GM12878 (cell line): ENCODE measurements around the gene CHD5. TPM values are rescaled to one million over a fixed set of nuclear protein-coding genes. Genes with fewer than 3 reads are reported as not detected.

Experiments
- ATAC-seq: fragments of 200-7000 bp; cut with Tn5 transposase; 3 replicates; pipeline ENCODE4 v1.9.1; 2020; ENCODE audit warnings: mild to moderate bottlenecking, moderate library complexity
- BruUV-seq: library from RNA; stranded (reverse); fragments of 400-500 nt; replicated peaks from 2 replicates; lab custom pipeline; 2021; lab: Mats Ljungman, UMichigan
- CTCF ChIA-PET: fragments of 300-600 bp; sonication (Branson Sonifier 250); formaldehyde crosslinking; extraction: SDS; loops from one replicate; lab custom pipeline; 2021; ENCODE audit warnings: inconsistent platforms; lab: Yijun Ruan, JAX
- POLR2A ChIA-PET: fragments of 350-600 bp; formaldehyde crosslinking; extraction: SDS; loops from one replicate; lab custom pipeline; 2021; ENCODE audit warnings: inconsistent platforms; lab: Charles Lee
- RAD21 ChIA-PET: fragments of 300-600 bp; sonication (Branson Sonifier 250); formaldehyde crosslinking; loops from one replicate; lab custom pipeline; 2023; ENCODE audit warnings: antibody characterized with exemption; ENCODE audit not compliant: unreplicated experiment; lab: Charles Lee
- SMC1A ChIA-PET: fragments of 300-600 bp; sonication (Branson Sonifier 250); formaldehyde crosslinking; loops from one replicate; lab custom pipeline; 2023; ENCODE audit not compliant: unreplicated experiment, uncharacterized antibody; lab: Charles Lee
- DNase-seq: peaks from one replicate; pipeline ENCODE4 v3.0.0-alpha.2; 2011; ENCODE audit warnings: low read depth, low spot score
- FAIRE-seq: peaks from 3 replicates; lab custom pipeline; 2011; peaks lifted over from hg19 to GRCh38; lab: Jason Lieb, UNC
- H2AFZ ChIP-seq: 2 replicates; pipeline ENCODE4 v1.6.0; 2011; ENCODE audit warnings: low read depth, low read length, control low read depth; ENCODE audit not compliant: control insufficient read depth
- H3K27ac ChIP-seq: 2 replicates; pipeline ENCODE4 v1.5.1; 2011; ENCODE audit warnings: control low read depth; ENCODE audit not compliant: control insufficient read depth, insufficient read depth
- H3K27me3 ChIP-seq, 2 experiments: replicated peaks in 1 of 2; 2 replicates each; pipeline versions ENCODE4 v1.6.0 to v1.6.1; 2011; ENCODE audit warnings: low read length in 1 of 2; ENCODE audit not compliant: control insufficient read depth in 2 of 2, insufficient read depth in 2 of 2
- H3K36me3 ChIP-seq, 2 experiments: 2 replicates each; pipeline ENCODE4 v1.5.1; 2011; ENCODE audit warnings: low read length in 1 of 2; ENCODE audit not compliant: control insufficient read depth in 2 of 2, insufficient read depth in 2 of 2
- H3K4me1 ChIP-seq: 2 replicates; pipeline ENCODE4 v1.6.1; 2011; ENCODE audit warnings: mild to moderate bottlenecking, low read length, moderate library complexity, mixed read lengths; ENCODE audit not compliant: control insufficient read depth, insufficient read depth
- H3K4me2 ChIP-seq: 2 replicates; pipeline ENCODE4 v1.6.0; 2011; ENCODE audit warnings: control low read depth; ENCODE audit not compliant: control insufficient read depth, insufficient read depth
- H3K4me3 ChIP-seq: fragments of 200-600 bp; sonication (generic); 2 replicates; pipeline ENCODE4 v1.5.1; 2016
- H3K79me2 ChIP-seq: 2 replicates; pipeline ENCODE4 v1.6.0; 2011; ENCODE audit warnings: low read length; ENCODE audit not compliant: control insufficient read depth, insufficient read depth
- H3K9ac ChIP-seq: 2 replicates; pipeline ENCODE4 v1.8.0; 2011; ENCODE audit warnings: low read length, control low read depth, mixed read lengths; ENCODE audit not compliant: control insufficient read depth, insufficient read depth
- H3K9me3 ChIP-seq: replicated peaks from 3 replicates; pipeline ENCODE4 v1.5.1; 2011; ENCODE audit warnings: mild to moderate bottlenecking, low read length; ENCODE audit not compliant: control insufficient read depth, insufficient read depth
- H4K20me1 ChIP-seq: 2 replicates; pipeline ENCODE4 v1.6.0; 2011; ENCODE audit not compliant: control insufficient read depth, insufficient read depth
- LARP7 ChIP-seq: fragments of 450-650 bp; IDR thresholded peaks from 2 replicates; pipeline ENCODE4 v1.6.1; 2017; ENCODE audit warnings: mild to moderate bottlenecking
- MYB ChIP-seq: fragments of 150-350 bp; IDR thresholded peaks from 2 replicates; pipeline ENCODE4 v1.6.1; 2014; ENCODE audit warnings: mild to moderate bottlenecking, low read depth, low read length, borderline replicate concordance
- NR2C1 ChIP-seq: fragments of 450-650 bp; IDR thresholded peaks from 2 replicates; pipeline ENCODE4 v1.6.1; 2017; ENCODE audit warnings: antibody characterized with exemption, mild to moderate bottlenecking, moderate library complexity
- PBX3 ChIP-seq: IDR thresholded peaks from 2 replicates; pipeline ENCODE4 v1.6.1; 2011; ENCODE audit warnings: mild to moderate bottlenecking, low read depth, low read length, moderate library complexity; ENCODE audit not compliant: insufficient replicate concordance
- WGBS: methylation state at CpG from one replicate; pipeline ENCODE4 v1.1.6; 2016; ENCODE audit warnings: low lambda C conversion rate; ENCODE audit not compliant: insufficient replicate concordance, insufficient coverage; ENCODE audit errors: missing lambda C conversion rate; 5-methylcytosine and 5-hydroxymethylcytosine counted together
- in situ Hi-C: fragments of 300-500 bp; cut with MboI; formaldehyde crosslinking; loops from 9 replicates; pipeline ENCODE4 v1.14.3; 2018; ENCODE audit warnings: mixed read lengths
- intact Hi-C: fragments of 100-400 bp; cut with micrococcal nuclease; formaldehyde crosslinking; loops from one replicate; pipeline ENCODE4 v1.14.2; 2022; ENCODE audit not compliant: unreplicated experiment
- polyA plus RNA-seq, 11 experiments: library from polyadenylated mRNA; depleted of rRNA in 4 of 11; unstranded in 6 of 11; stranded (reverse) in 5 of 11; fragments of >200 nt; fragmentation: Nextera tagmentation in 4 of 11; fragmentation: Illumina TruSeq in 1 of 11; extraction: Ambion mirVana in 4 of 11; extraction: Trizol in 1 of 11; gene quantifications; 1 replicate in 1 of 11; 2 replicates in 10 of 11; pipeline versions ENCODE4 v1.2.1 to v1.2.3, GENCODE V29; 2011 to 2016; ENCODE audit warnings: inconsistent platforms in 2 of 11, missing spikeins in 2 of 11, low read depth in 1 of 11
- total RNA-seq, 4 experiments: library from RNA; depleted of rRNA in 3 of 4; stranded (reverse); fragments of >200 nt in 3 of 4; fragmentation: Illumina TruSeq in 1 of 4; extraction: Trizol in 1 of 4; gene quantifications; 2 replicates each; pipeline versions ENCODE4 v1.2.1 to v1.2.3, GENCODE V29; 2013 to 2021

CHD5 gene
- total and polyA plus RNA-seq, 10 of the 15 experiments (the other 5 are each of a cell fraction or from before 2014, with no cell fraction given): 0.03 to 0.49 (median 0.13) TPM; not detected in 3

DNA sequence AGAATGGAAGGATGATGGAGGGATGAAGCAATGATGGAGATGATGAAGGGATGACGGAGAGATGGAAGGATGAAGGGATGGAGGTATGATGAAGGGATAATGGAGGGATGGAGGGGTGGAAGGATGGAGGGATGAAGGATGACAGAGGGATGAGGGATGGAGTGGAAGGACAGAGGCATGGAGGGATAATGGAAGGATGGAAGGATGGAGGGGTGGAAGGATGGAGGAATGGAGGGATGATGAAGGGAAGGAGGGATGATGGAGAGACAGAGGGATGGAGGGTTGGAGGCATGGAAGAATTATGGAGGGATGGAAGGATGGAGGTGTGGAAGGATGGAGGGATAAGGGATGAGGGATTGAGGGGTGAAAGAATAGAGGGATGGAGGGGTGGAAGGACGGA, 71.6 kb downstream of the CHD5 start:
- Histone ChIP-seq H3K4me3 (no peak overlapping the region), H3K4me1 (no peaks in the 10 kb centered on the region), H3K9me3 (no peaks in the 10 kb centered on the region), H3K27me3 (no peaks in the 10 kb centered on the region)
- intact Hi-C loops: loop anchor here (2.0 kb wide), 1 partner anchor 138 kb away; no protein-coding TSS in a partner anchor
- no peak for FAIRE-seq
- ChIA-PET POLR2A (no interaction called here), SMC1A (interaction anchor here (1.0 kb wide), 1 partner anchor 136 kb away, joined by 4 read pairs; no protein-coding TSS in a partner anchor)
- ATAC-seq: no peak
- 24% methylated on average over 2 of the region's 2 CpGs for WGBS
- in situ Hi-C loops: no loop called here
- TF ChIP-seq NR2C1 (no peak), MYB (no peak), PBX3 (no peak), LARP7 (no peak)
- TF ChIP-seq, all 136 proteins: peak for 0
- ChIA-PET CTCF (interaction anchor here (1.0 kb wide), 2 partner anchors 97 to 138 kb away, joined by 4 read pairs; no protein-coding TSS in a partner anchor), RAD21 (interaction anchor here (1.0 kb wide), 2 partner anchors 136 to 138 kb away, joined by 3 to 5 read pairs; no protein-coding TSS in a partner anchor)
- H2AFZ ChIP-seq: no peak overlapping the region
- H3K79me2 ChIP-seq: no peaks in the 10 kb centered on the region
- no peaks in the 10 kb centered on the region for H3K36me3 ChIP-seq
- no TSS peak for BruUV-seq
- no peak overlapping the region for H3K4me2 ChIP-seq
- H3K27ac ChIP-seq: no peak overlapping the region
- DNase-seq: no peak
- H3K9ac ChIP-seq: no peak overlapping the region
- no peaks in the 10 kb centered on the region for H4K20me1 ChIP-seq
